H1 (cell line): ENCODE data around the gene DENND2C.

Experiments used
- CTCF ChIP-seq, 3 experiments: IDR thresholded peaks; 1 replicate in 2 of 3; 2 replicates in 1 of 3; pipeline versions ENCODE4 v1.5.1 to v1.6.1; 2011; ENCODE audit warnings: low read length in 3 of 3, mild to moderate bottlenecking in 3 of 3, inconsistent platforms in 2 of 3, low read depth in 1 of 3, moderate library complexity in 1 of 3; ENCODE audit not compliant: insufficient read depth in 1 of 3; ENCODE audit errors: control extremely low read depth in 1 of 3
- EP300 ChIP-seq, 2 experiments: IDR thresholded peaks; 1 replicate in 1 of 2; 2 replicates in 1 of 2; pipeline ENCODE4 v1.6.1; 2011 to 2012; ENCODE audit warnings: low read depth in 2 of 2, low read length in 2 of 2, mild to moderate bottlenecking in 2 of 2, borderline replicate concordance in 1 of 2, inconsistent platforms in 1 of 2, moderate library complexity in 1 of 2
- HDAC2 ChIP-seq, 2 experiments: fragments of 300-600 bp in 1 of 2; sonication (generic) in 1 of 2; IDR thresholded peaks; 2 replicates each; pipeline ENCODE4 v1.6.1; 2011 to 2012; ENCODE audit warnings: low read depth in 2 of 2, low read length in 2 of 2, mild to moderate bottlenecking in 2 of 2, moderate library complexity in 2 of 2, borderline replicate concordance in 1 of 2, inconsistent platforms in 1 of 2
- KDM1A ChIP-seq: fragments of 200-600, 300-600 bp; sonication (generic); IDR thresholded peaks from 2 replicates; pipeline ENCODE4 v1.7.1; 2016; ENCODE audit warnings: mild to moderate bottlenecking, low read length, borderline replicate concordance
- POLR2A ChIP-seq, 2 experiments: IDR thresholded peaks; 1 replicate in 1 of 2; 2 replicates in 1 of 2; pipeline ENCODE4 v1.6.1; 2011; ENCODE audit warnings: low read depth in 2 of 2, low read length in 2 of 2, mild to moderate bottlenecking in 2 of 2; ENCODE audit errors: control extremely low read depth in 1 of 2
- POLR2AphosphoS5 ChIP-seq: IDR thresholded peaks from 2 replicates; pipeline ENCODE4 v1.6.1; 2011; ENCODE audit warnings: low read depth, low read length
- RAD21 ChIP-seq, 2 experiments: IDR thresholded peaks in 1 of 2; conservative IDR thresholded peaks in 1 of 2; 2 replicates each; pipeline ENCODE4 v1.6.1; 2011; ENCODE audit warnings: low read depth in 2 of 2, low read length in 2 of 2, improper control_type of control experiment in 1 of 2, inconsistent platforms in 1 of 2, mild to moderate bottlenecking in 1 of 2, moderate library complexity in 1 of 2
- SAP30 ChIP-seq: fragments of 300-600 bp; sonication (generic); IDR thresholded peaks from 2 replicates; pipeline ENCODE4 v1.7.1; 2012; ENCODE audit warnings: low read length, moderate library complexity, mild to moderate bottlenecking, inconsistent platforms; ENCODE audit not compliant: insufficient read depth, insufficient replicate concordance
- SIN3A ChIP-seq, 2 experiments: IDR thresholded peaks in 1 of 2; conservative IDR thresholded peaks in 1 of 2; 2 replicates each; pipeline ENCODE4 v1.6.1; 2011 to 2012; ENCODE audit warnings: low read length in 2 of 2, improper control_type of control experiment in 1 of 2, low read depth in 1 of 2, mild to moderate bottlenecking in 1 of 2
- SIRT6 ChIP-seq: IDR thresholded peaks from one replicate; pipeline ENCODE4 v1.7.1; 2012; ENCODE audit warnings: low read length, inconsistent platforms
- TCF12 ChIP-seq: IDR thresholded peaks from 2 replicates; pipeline ENCODE4 v1.6.1; 2011; ENCODE audit warnings: low read depth, mild to moderate bottlenecking, low read length
- TEAD4 ChIP-seq: IDR thresholded peaks from 2 replicates; pipeline ENCODE4 v1.6.1; 2012; ENCODE audit warnings: low read depth, low read length, inconsistent platforms, mixed read lengths
- TF ChIP-seq, protein P1 (sequence below): IDR thresholded peaks from 2 replicates; pipeline ENCODE4 v1.6.1; 2011; ENCODE audit warnings: low read depth, mild to moderate bottlenecking, low read length; ENCODE audit not compliant: insufficient read depth
- TF ChIP-seq, protein P2 (sequence below): IDR thresholded peaks from 2 replicates; pipeline ENCODE4 v1.6.1; 2012; ENCODE audit warnings: inconsistent platforms

DNA sequence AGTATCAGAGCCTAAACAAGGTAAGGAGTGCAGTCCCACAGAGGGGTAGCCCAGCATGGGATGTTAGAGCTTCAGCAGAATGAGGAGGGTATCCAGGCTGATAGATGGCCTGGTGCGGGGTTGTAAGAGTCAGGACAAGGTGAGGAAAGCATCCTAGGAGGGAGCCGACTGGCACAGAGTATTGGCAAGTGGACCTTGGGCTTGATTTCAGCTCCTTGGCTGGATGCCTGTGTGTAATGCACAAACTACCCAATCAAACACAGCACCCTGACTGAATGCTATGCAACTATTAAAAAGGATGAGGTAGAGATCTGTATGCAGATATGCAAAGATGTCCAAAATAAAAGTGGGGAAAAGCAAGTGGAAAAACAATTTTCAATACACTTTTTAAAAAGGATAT, 18.0 kb downstream of the DENND2C start:
- TF ChIP-seq CTCF (IDR thresholded peaks at IDR 0.05; ENCODE audit: control extremely low read depth in 1 of 3, insufficient read depth in 1 of 3, low read depth in 1 of 3, low read length in 3 of 3) (no peak), SIRT6 (no peak), POLR2AphosphoS5 (no peak), TEAD4 (no peak), HDAC2 (IDR thresholded peaks at IDR 0.05; ENCODE audit: borderline replicate concordance in 1 of 2, low read depth in 2 of 2, low read length in 2 of 2) (no peak), EP300 (IDR thresholded peaks at IDR 0.05; ENCODE audit: borderline replicate concordance in 1 of 2, low read depth in 2 of 2, low read length in 2 of 2) (no peak), RAD21 (IDR thresholded peaks at IDR 0.05 in 1 of 2, conservative IDR thresholded peaks at IDR 0.05 in 1 of 2; ENCODE audit: low read depth in 2 of 2, low read length in 2 of 2) (no peak), TCF12 (no peak), SIN3A (conservative IDR thresholded peaks at IDR 0.05 in 1 of 2, IDR thresholded peaks at IDR 0.05 in 1 of 2; ENCODE audit: low read depth in 1 of 2, low read length in 2 of 2) (no peak), KDM1A (no peak), POLR2A (IDR thresholded peaks at IDR 0.05; ENCODE audit: control extremely low read depth in 1 of 2, low read depth in 2 of 2, low read length in 2 of 2) (no peak), SAP30 (no peak)
- TF ChIP-seq, protein P1, sequence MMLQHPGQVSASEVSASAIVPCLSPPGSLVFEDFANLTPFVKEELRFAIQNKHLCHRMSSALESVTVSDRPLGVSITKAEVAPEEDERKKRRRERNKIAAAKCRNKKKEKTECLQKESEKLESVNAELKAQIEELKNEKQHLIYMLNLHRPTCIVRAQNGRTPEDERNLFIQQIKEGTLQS: no peak
- TF ChIP-seq, protein P2, sequence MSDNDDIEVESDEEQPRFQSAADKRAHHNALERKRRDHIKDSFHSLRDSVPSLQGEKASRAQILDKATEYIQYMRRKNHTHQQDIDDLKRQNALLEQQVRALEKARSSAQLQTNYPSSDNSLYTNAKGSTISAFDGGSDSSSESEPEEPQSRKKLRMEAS: no peak
